Chondrocyte (in vitro differentiated cells): ENCODE data around the gene PRKCB. TPM values are rescaled to one million over a fixed set of nuclear protein-coding genes. Genes with fewer than 3 reads are reported as not detected.

ENCODE experiments used
- DNase-seq: peaks from one replicate; pipeline ENCODE4 v3.0.0; 2021; ENCODE audit warnings: mixed read lengths, low spot score
- H3K27ac Mint-ChIP-seq: one replicate; pipeline ENCODE4 v1.8.0; 2021; ENCODE audit warnings: mild to moderate bottlenecking, moderate library complexity, mixed read lengths; ENCODE audit not compliant: unreplicated experiment
- H3K27me3 Mint-ChIP-seq: 2 replicates; pipeline ENCODE4 v1.8.0; 2021; ENCODE audit warnings: low read depth, mixed read lengths
- H3K36me3 Mint-ChIP-seq: 2 replicates; pipeline ENCODE4 v1.8.0; 2021; ENCODE audit warnings: low read depth, mixed read lengths
- H3K4me1 Mint-ChIP-seq: 2 replicates; pipeline ENCODE4 v1.8.0; 2021; ENCODE audit warnings: low read depth, mild to moderate bottlenecking, mixed read lengths
- H3K4me3 Mint-ChIP-seq: one replicate; pipeline ENCODE4 v1.8.0; 2021; ENCODE audit warnings: mild to moderate bottlenecking, moderate library complexity, mixed read lengths; ENCODE audit not compliant: unreplicated experiment
- H3K9me3 Mint-ChIP-seq: 2 replicates; pipeline ENCODE4 v1.8.0; 2021; ENCODE audit warnings: low read depth, mixed read lengths
- CTCF ChIP-seq: fragments of 200-600 bp; sonication (generic); IDR thresholded peaks from 2 replicates; pipeline ENCODE4 v1.5.0; 2021; ENCODE audit warnings: antibody characterized with exemption, mild to moderate bottlenecking, moderate library complexity
- total RNA-seq: library from RNA; stranded (reverse); gene quantifications from 3 replicates; pipeline ENCODE4 v1.2.1, GENCODE V29; 2021

PRKCB gene
- total RNA-seq, 1 donor from 2014 or later = not detected

- no peak for DNase-seq
- Mint-ChIP-seq H3K4me3 (no peak overlapping the region), H3K36me3 (no peaks in the 10 kb centered on the region), H3K9me3 (peaks cover 3% of the 10 kb centered on the region), H3K27me3 (no peaks in the 10 kb centered on the region), H3K4me1 (no peaks in the 10 kb centered on the region), H3K27ac (no peak overlapping the region)
- TF ChIP-seq CTCF = no peak
Observed at GRCh38 chr16:24111724-24112302, 276.0 kb downstream of the PRKCB start.

- no peaks in the 10 kb centered on the region for H3K4me1 Mint-ChIP-seq
- H3K36me3 Mint-ChIP-seq = no peaks in the 10 kb centered on the region
- DNase-seq = no peak
- no peak overlapping the region for H3K4me3 Mint-ChIP-seq
- TF ChIP-seq CTCF = no peak
- no peaks in the 10 kb centered on the region for H3K27me3 Mint-ChIP-seq
- no peak overlapping the region for H3K27ac Mint-ChIP-seq
- peaks cover 3% of the 10 kb centered on the region for H3K9me3 Mint-ChIP-seq
Observed at GRCh38 chr16:24113115-24113745, 277.4 kb downstream of the PRKCB start.

- Mint-ChIP-seq H3K27me3 (no peaks in the 10 kb centered on the region), H3K9me3 (peaks cover 3% of the 10 kb centered on the region), H3K4me3 (no peak overlapping the region), H3K36me3 (no peaks in the 10 kb centered on the region), H3K4me1 (no peaks in the 10 kb centered on the region), H3K27ac (no peak overlapping the region)
- TF ChIP-seq CTCF = no peak
- DNase-seq = no peak
Observed at GRCh38 chr16:24114876-24115275, 279.1 kb downstream of the PRKCB start.

GRCh38 chr16:24116046-24116776 is 280.4 kb downstream of the PRKCB start:
- H3K27me3 Mint-ChIP-seq = no peaks in the 10 kb centered on the region
- H3K9me3 Mint-ChIP-seq = peaks cover 7% of the 10 kb centered on the region
- no peak for TF ChIP-seq CTCF
- no peaks in the 10 kb centered on the region for H3K4me1 Mint-ChIP-seq
- no peak for DNase-seq
- no peak overlapping the region for H3K27ac Mint-ChIP-seq
- H3K4me3 Mint-ChIP-seq = no peak overlapping the region
- no peaks in the 10 kb centered on the region for H3K36me3 Mint-ChIP-seq

- no peak for DNase-seq
- Mint-ChIP-seq H3K4me1 (no peaks in the 10 kb centered on the region), H3K27ac (no peak overlapping the region), H3K4me3 (no peak overlapping the region), H3K36me3 (no peaks in the 10 kb centered on the region), H3K27me3 (no peaks in the 10 kb centered on the region), H3K9me3 (peaks cover 7% of the 10 kb centered on the region)
- no peak for TF ChIP-seq CTCF
Observed at GRCh38 chr16:24116989-24117388, 281.2 kb downstream of the PRKCB start.
